HUES48 (cell line): ENCODE results near the gene TIMP1.

ENCODE experiments used
- H3K27ac ChIP-seq: one replicate; pipeline ENCODE4 v1.7.0; 2013; ENCODE audit warnings: low read depth, low read length, inconsistent platforms
- H3K27me3 ChIP-seq: 2 replicates; pipeline ENCODE4 v1.6.1; 2013; ENCODE audit warnings: mild to moderate bottlenecking, low read length; ENCODE audit not compliant: control insufficient read depth, insufficient read depth
- H3K36me3 ChIP-seq: 2 replicates; pipeline ENCODE4 v1.6.1; 2013; ENCODE audit warnings: low read length; ENCODE audit not compliant: control insufficient read depth, insufficient read depth
- H3K4me1 ChIP-seq: 2 replicates; pipeline ENCODE4 v1.6.1; 2013; ENCODE audit warnings: mild to moderate bottlenecking, low read length; ENCODE audit not compliant: control insufficient read depth, insufficient read depth
- H3K4me3 ChIP-seq: 2 replicates; pipeline ENCODE4 v1.5.1; 2013; ENCODE audit warnings: mild to moderate bottlenecking, low read depth, low read length
- H3K9ac ChIP-seq: 2 replicates; pipeline ENCODE4 v1.6.1; 2013; ENCODE audit warnings: mild to moderate bottlenecking, low read depth, low read length, moderate library complexity
- H3K9me3 ChIP-seq: 2 replicates; pipeline ENCODE4 v1.6.1; 2013; ENCODE audit warnings: low read length; ENCODE audit not compliant: control insufficient read depth, insufficient read depth

TIMP1 gene

DNA sequence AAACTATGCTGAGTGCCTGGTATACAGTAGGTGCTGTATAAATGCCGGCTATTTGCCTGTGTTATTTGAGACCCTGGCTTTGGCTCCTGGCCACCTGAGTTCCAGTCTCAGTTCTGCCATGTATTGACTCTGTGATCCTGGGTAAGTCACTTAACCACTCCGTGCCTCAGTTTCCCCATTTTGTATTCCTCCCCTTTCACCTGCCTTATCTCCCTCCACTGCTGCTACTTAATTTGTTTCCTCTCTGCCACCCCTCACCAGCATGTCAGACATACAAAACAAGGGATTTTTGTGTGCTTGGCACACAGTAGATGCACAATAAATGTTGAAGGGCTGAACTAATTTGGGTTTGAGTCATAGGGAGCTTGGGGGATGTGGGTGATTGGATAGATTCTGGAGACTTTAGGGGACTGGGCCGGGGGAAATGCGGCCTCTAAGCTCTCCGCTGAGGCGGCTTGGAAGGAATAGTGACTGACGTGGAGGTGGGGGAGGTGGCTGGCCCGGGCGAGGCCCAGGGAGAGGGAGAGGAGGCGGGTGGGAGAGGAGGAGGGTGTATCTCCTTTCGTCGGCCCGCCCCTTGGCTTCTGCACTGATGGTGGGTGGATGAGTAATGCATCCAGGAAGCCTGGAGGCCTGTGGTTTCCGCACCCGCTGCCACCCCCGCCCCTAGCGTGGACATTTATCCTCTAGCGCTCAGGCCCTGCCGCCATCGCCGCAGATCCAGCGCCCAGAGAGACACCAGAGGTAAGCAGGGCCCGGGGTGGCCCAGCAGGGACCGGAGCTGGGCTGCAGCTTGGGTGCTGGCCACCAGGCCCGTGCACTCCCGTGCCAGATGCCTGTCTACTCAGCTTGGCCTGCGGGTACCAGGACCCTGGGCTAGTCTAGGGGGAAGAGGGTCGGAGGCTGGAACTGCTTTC is at the start of gene TIMP1:
Gene TIMP1 (plus strand): TSS at position 706 of the 917 bp plus-strand sequence. CDS start 980 bp downstream, outside the sequence.
- peaks cover 29% of the 10 kb centered on the region for H3K9me3 ChIP-seq
- H3K27ac ChIP-seq = peak within 1 kb of the TSS; percentile 68
- H3K9ac ChIP-seq = no peak within 1 kb of the TSS
- H3K27me3 ChIP-seq = no peaks in the 10 kb centered on the region
- 0 out of 2 replicates have a peak, but pooled peaks cover 2% of the 10 kb centered on the region for H3K4me1 ChIP-seq
- H3K4me3 ChIP-seq = peak within 1 kb of the TSS; percentile 59
- no peaks in the 10 kb centered on the region for H3K36me3 ChIP-seq

DNA sequence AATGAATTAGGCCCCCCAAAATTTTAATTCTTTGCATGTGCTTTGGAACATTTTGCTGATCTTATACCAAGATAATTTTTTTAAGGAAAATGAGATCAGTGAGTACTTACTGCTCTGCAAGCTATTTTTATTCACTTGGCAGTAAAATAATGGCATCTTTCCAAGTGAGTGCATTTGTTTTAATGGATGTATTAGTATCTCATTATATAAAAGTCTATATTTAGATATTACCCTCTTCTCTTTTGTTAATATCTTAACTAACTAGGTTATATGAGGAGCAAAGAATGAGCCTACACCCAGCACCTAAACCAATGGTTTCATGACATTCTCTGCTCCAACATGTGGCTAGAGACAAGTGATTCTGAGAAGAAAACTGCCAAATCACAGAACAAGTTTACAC is 42.4 kb upstream of the TIMP1 start:
- H3K9ac ChIP-seq = no peak overlapping the region
- no peak overlapping the region for H3K27ac ChIP-seq

DNA sequence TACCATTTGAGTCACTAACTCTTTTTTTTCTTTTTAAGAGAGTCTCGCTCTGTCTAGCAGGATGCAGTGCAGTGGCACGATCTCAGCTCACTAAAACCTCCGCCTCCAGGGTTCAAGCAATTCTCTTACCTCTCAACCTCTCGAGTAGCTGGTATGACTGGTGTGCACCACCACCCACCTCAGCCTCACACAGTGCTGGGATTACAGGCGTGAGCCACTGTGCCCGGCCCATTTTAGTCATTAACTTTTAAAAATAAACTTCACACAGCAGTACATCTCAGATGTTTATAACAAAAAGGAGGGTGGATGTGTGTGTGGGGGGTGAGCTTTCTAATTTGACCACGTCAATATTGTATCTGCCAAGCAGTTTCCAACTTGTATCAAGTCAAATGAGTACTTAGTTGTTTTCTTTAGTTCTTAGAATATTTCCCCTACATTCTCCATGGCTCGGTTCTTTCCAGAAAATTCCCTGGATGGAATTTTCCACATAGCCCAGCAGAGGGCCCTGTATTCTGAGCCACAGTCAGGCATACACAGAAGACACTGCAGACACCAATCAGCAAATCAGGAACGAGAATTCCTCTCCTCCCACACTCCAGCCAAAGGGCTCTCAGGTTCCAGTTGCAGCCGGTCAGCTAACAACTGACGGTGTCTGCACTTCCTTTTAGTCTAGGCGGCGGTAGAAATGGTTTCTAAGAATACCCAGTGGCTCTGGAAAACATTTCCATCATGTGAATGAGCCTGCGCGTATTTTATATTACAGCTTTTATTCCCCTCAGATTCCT is 41.3 kb upstream of the TIMP1 start:
- peaks cover 17% of the 10 kb centered on the region for H3K9me3 ChIP-seq
- H3K27ac ChIP-seq = peak overlapping the region; percentile 36

More for the DNA sequence above, 42.4 kb upstream of the TIMP1 start:
- H3K36me3 ChIP-seq = no peaks in the 10 kb centered on the region
- H3K4me3 ChIP-seq = no peak overlapping the region
- no peaks in the 10 kb centered on the region for H3K4me1 ChIP-seq
- peaks cover 14% of the 10 kb centered on the region; the same call in 1 of the 2 replicates for H3K9me3 ChIP-seq
- H3K27me3 ChIP-seq = no peaks in the 10 kb centered on the region

DNA sequence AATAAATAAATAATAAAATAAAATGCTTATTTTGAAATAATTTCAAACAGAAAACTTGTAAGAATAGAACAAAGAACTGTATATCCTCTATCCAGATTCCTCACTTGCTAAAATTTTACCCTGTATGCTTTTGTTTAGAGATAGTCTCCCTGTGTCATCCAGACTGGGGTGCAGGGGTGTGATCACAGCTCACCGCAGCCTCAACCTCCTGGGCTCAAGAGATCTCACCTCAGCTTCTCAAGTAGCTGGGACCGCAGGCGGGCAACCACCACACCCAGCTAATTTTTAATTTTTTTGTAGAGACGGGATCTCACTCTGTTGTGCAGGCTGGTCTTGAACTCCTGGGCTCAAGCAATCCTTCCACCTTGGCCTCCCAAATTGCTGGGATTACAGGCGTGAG is 38.7 kb upstream of the TIMP1 start:
- no peaks in the 10 kb centered on the region for H3K4me1 ChIP-seq
- H3K4me3 ChIP-seq = no peak overlapping the region
- no peak overlapping the region for H3K9ac ChIP-seq
- H3K27ac ChIP-seq = no peak overlapping the region
- H3K36me3 ChIP-seq = no peaks in the 10 kb centered on the region
- peaks cover 23% of the 10 kb centered on the region for H3K9me3 ChIP-seq
- no peaks in the 10 kb centered on the region for H3K27me3 ChIP-seq

More for the DNA sequence above, 41.3 kb upstream of the TIMP1 start:
- Histone ChIP-seq H3K36me3 (no peaks in the 10 kb centered on the region), H3K4me1 (no peaks in the 10 kb centered on the region), H3K9ac (no peak overlapping the region), H3K4me3 (no peak overlapping the region), H3K27me3 (no peaks in the 10 kb centered on the region)

DNA sequence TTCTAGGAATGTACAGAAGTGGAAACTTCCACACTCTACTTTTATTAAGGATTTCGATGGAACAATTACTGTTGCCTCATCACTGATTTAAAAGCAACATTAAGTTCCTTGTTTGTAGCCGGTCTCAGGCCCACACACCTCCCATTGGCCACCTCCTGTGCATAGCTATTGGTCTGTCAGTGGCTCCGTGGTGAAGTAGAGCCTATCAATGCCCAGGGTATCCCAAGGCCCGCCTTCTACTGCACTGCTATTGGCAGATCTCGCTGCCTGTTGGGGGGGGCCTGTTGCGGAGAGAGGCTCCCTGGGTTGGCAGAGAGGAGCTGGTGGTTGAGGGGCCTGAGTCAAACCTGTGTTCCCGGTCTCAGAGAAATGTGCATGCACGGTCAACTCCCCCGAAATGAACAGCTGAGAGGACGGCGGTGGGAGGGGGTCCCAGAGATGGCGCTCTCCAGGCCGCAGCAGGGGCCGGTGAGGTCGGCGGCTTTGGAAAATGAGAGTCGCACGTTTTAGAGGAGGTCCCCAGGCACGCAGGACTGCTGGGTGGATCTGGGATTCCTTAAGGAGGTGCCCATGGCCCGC is 26.1 kb upstream of the TIMP1 start:
- peak overlapping the region; percentile 55; the same call in 1 of the 2 replicates for H3K9ac ChIP-seq
- peak overlapping the region; percentile 62 for H3K4me3 ChIP-seq
- H3K27ac ChIP-seq = peak overlapping the region; percentile 76
- H3K36me3 ChIP-seq = no peaks in the 10 kb centered on the region
- H3K4me1 ChIP-seq = 0 out of 2 replicates have a peak, but pooled peaks cover 4% of the 10 kb centered on the region
- peaks cover 15% of the 10 kb centered on the region; the same call in 1 of the 2 replicates for H3K9me3 ChIP-seq
- H3K27me3 ChIP-seq = no peaks in the 10 kb centered on the region

DNA sequence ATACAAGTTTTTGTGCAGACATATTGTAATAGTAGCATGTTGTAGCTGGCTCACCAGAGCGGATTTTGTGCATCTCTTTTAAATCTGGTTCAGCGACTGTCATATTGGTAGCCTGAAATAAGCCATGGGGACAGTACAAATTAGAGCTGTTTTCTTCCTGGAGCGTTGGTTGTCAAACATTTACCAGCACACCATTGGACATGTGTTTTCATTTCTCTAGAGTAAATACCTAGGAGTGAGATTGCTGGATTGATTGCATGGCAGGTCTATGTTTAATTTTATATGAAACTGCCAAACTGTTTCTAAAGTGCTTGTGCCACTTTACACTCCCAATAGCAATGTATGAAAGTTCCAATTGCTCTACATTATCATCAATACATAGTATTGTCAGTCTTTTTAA is 23.8 kb upstream of the TIMP1 start:
- no peak overlapping the region for H3K9ac ChIP-seq
- H3K36me3 ChIP-seq = peaks cover 7% of the 10 kb centered on the region
- no peak overlapping the region for H3K27ac ChIP-seq
- H3K27me3 ChIP-seq = no peaks in the 10 kb centered on the region
- no peak overlapping the region for H3K4me3 ChIP-seq
- H3K4me1 ChIP-seq = 0 out of 2 replicates have a peak, but pooled peaks cover 4% of the 10 kb centered on the region
- peaks cover 12% of the 10 kb centered on the region; the same call in 1 of the 2 replicates for H3K9me3 ChIP-seq

DNA sequence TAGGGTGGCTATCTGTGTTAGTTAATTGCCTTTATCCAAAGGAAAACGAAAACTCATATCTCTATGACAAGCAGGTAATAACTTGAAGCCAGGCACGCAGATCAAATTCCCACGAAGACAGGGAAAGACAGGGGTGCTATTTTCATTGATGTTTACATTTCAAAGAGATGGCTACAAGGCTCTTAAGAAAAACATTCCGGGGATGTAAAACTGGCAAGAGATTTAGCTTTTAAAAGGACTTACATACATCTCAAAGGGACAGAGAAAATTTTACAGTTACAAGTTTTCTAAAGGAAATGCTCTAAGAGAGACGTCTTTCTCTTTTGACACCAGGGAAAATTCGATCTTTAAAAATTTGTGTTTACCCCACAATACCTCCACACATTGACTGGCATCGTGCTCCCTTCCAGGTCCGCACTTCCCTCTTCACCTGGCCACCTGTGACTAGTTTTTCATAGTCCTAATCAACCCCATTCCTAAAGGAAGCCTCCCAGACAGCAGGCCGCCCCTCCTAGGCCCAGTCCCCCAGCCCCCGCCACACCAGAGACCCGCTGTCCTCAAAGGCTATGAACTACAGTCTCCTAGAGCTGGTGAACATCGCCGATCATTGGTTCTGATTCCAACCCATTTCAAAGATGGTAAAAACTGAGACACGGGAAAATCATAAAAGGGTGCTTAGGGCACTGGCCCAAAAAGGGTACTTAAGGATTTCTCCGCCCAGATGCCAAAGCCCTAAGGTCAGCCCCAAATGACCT is 21.9 kb upstream of the TIMP1 start:
- Histone ChIP-seq H3K4me1 (0 out of 2 replicates have a peak, but pooled peaks cover 4% of the 10 kb centered on the region), H3K9ac (peak overlapping the region; percentile 23; the same call in 1 of the 2 replicates), H3K27me3 (no peaks in the 10 kb centered on the region), H3K4me3 (peak overlapping the region; percentile 87), H3K27ac (peak overlapping the region; percentile 93), H3K36me3 (peaks cover 23% of the 10 kb centered on the region), H3K9me3 (peaks cover 10% of the 10 kb centered on the region; the same call in 1 of the 2 replicates)

DNA sequence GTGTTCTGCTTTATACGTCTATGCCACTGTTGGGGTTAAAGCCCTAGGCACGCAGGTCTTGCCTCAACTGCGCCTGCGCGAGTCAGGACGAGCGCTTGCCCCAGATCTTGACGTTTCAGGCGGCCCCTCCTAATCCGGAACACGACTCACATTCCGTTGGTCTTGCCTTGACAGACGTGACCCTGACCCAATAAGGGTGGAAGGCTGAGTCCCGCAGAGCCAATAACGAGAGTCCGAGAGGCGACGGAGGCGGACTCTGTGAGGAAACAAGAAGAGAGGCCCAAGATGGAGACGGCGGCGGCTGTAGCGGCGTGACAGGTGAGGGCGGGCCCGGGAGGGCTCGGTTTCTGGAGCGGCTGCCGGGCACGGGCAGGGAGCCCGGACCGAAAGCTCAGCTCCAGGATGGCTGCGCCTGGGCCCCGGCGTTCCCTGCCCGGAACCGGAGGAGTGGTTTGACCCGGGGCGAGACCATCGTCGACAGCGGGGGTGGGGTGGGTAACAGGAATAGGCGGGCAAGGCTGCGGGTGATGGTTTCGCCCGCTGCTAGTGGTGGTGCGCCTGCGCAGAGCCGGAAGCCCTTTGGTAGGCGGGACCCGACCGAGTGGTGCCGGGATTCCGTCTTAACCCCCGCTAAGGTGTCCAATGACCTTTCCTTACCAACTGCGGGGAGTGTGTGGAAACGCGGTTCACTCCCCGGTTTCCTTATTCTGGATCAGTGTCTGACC is 21.1 kb upstream of the TIMP1 start, which contains the start of gene ARAF:
Gene ARAF (plus strand): TSS at position 272 of the 725 bp plus-strand sequence. CDS start 1,763 bp downstream, outside the sequence.
- Histone ChIP-seq H3K4me1 (0 out of 2 replicates have a peak, but pooled peaks cover 4% of the 10 kb centered on the region), H3K27ac (peak within 1 kb of the TSS; percentile 93), H3K4me3 (peak within 1 kb of the TSS; percentile 87), H3K9me3 (peaks cover 10% of the 10 kb centered on the region; the same call in 1 of the 2 replicates), H3K27me3 (no peaks in the 10 kb centered on the region), H3K9ac (peak within 1 kb of the TSS; percentile 80), H3K36me3 (peaks cover 29% of the 10 kb centered on the region)

DNA sequence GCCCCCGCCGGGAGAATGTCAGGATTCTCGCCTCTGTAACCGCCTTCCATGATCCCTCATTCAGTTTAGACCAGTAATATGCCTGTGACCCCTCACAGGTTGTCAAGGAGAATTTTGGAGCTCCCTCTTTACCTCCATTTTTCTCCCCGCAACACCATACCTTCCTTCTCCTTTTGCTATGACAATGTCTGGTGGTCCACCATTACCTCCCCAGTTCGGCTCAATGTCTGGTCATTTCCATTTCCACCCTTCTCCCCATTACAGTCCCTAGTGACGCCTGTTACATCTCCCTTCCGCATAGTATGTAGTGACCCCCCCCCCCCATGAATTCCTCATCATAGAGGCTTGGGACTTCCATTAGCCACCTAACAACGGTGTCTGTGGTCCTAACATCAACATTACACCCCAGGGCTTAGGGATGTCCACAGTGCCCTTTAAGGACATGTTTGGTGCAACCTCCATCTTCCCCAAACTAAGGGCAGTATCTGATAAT is 20.5 kb upstream of the TIMP1 start:
- H3K9me3 ChIP-seq = peaks cover 10% of the 10 kb centered on the region; the same call in 1 of the 2 replicates
- no peaks in the 10 kb centered on the region for H3K27me3 ChIP-seq
- H3K9ac ChIP-seq = no peak overlapping the region
- H3K27ac ChIP-seq = peak overlapping the region; percentile 93
- 0 out of 2 replicates have a peak, but pooled peaks cover 4% of the 10 kb centered on the region for H3K4me1 ChIP-seq
- H3K4me3 ChIP-seq = peak overlapping the region; percentile 87
- H3K36me3 ChIP-seq = peaks cover 35% of the 10 kb centered on the region
